Panc1 (cell line): ENCODE data around the gene APOO. TPM values are rescaled to one million over a fixed set of nuclear protein-coding genes. Genes with fewer than 3 reads are reported as not detected.

Source experiments
- ATAC-seq: fragments of 200-7000 bp; cut with Tn5 transposase; 2 replicates; pipeline ENCODE4 v1.9.1; 2020; ENCODE audit warnings: mild to moderate bottlenecking, moderate library complexity
- BruUV-seq: library from RNA; stranded (reverse); fragments of 400-500 nt; replicated peaks from 2 replicates; lab custom pipeline; 2021; lab: Mats Ljungman, UMichigan
- CTCF ChIA-PET: fragments of 300-600 bp; sonication (Branson Sonifier 250); formaldehyde crosslinking; loops from one replicate; lab custom pipeline; 2022; ENCODE audit warnings: antibody characterized with exemption; lab: Charles Lee
- POLR2A ChIA-PET: fragments of 300-600 bp; sonication (Branson Sonifier 250); formaldehyde crosslinking; loops from one replicate; lab custom pipeline; 2022; ENCODE audit warnings: antibody characterized with exemption; lab: Charles Lee
- DNase-seq: peaks from one replicate; pipeline ENCODE4 v3.0.0-alpha.2; 2010; ENCODE audit warnings: low read depth, low spot score
- H3K27ac ChIP-seq: 2 replicates; pipeline ENCODE4 v1.5.1; 2011; ENCODE audit warnings: mild to moderate bottlenecking, low read length, inconsistent platforms
- H3K27me3 ChIP-seq: fragments of 200-500 bp; sonication (Bioruptor generic); 2 replicates; pipeline ENCODE4 v1.6.0; 2014; ENCODE audit warnings: low read length, inconsistent platforms; ENCODE audit not compliant: control insufficient read depth, insufficient read depth
- H3K36me3 ChIP-seq: fragments of 200-500 bp; sonication (Bioruptor generic); 2 replicates; pipeline ENCODE4 v1.5.1; 2014; ENCODE audit warnings: inconsistent platforms, mild to moderate bottlenecking, low read length, moderate library complexity; ENCODE audit not compliant: control insufficient read depth, insufficient read depth
- H3K4me1 ChIP-seq: 2 replicates; pipeline ENCODE4 v1.5.1; 2011; ENCODE audit warnings: inconsistent platforms, mild to moderate bottlenecking, low read length, moderate library complexity; ENCODE audit not compliant: control insufficient read depth, insufficient read depth
- H3K4me3 ChIP-seq, 2 experiments: 2 replicates each; pipeline ENCODE4 v1.5.1; 2011 to 2012; ENCODE audit warnings: low read depth in 2 of 2, low read length in 2 of 2, mild to moderate bottlenecking in 2 of 2, inconsistent platforms in 1 of 2, moderate library complexity in 1 of 2
- H3K9me3 ChIP-seq: fragments of 200-500 bp; sonication (Bioruptor generic); 2 replicates; pipeline ENCODE4 v1.5.1; 2014; ENCODE audit warnings: low read depth, mild to moderate bottlenecking, inconsistent platforms, low read length, moderate library complexity; ENCODE audit not compliant: control insufficient read depth, insufficient read depth
- CTCF ChIP-seq: fragments of 450-650 bp; IDR thresholded peaks from 2 replicates; pipeline ENCODE4 v1.5.1; 2017; ENCODE audit warnings: mild to moderate bottlenecking
- POLR2AphosphoS5 ChIP-seq: IDR thresholded peaks from 2 replicates; pipeline ENCODE4 v1.6.1; 2012; ENCODE audit warnings: mild to moderate bottlenecking, low read depth, low read length, moderate library complexity
- REST ChIP-seq, 2 experiments: IDR thresholded peaks; 2 replicates each; pipeline ENCODE4 v1.6.1; 2011 to 2012; ENCODE audit warnings: low read depth in 2 of 2, control low read depth in 1 of 2, low read length in 1 of 2, mild to moderate bottlenecking in 1 of 2, moderate library complexity in 1 of 2; ENCODE audit not compliant: insufficient read depth in 1 of 2
- SIN3A ChIP-seq: IDR thresholded peaks from 2 replicates; pipeline ENCODE4 v1.6.1; 2012; ENCODE audit warnings: low read depth, mild to moderate bottlenecking, low read length, moderate library complexity, borderline replicate concordance; ENCODE audit not compliant: insufficient read depth
- TCF7L2 ChIP-seq: IDR thresholded peaks from 2 replicates; pipeline ENCODE4 v1.6.1; 2011; ENCODE audit warnings: mild to moderate bottlenecking, low read depth, low read length, inconsistent platforms
- in situ Hi-C: cut with HindIII; loops from 2 replicates; pipeline ENCODE4 v1.10.0; 2016; ENCODE audit warnings: low sequenced_read_pairs, low pct_unique_long_range_greater_than_20kb
- intact Hi-C: fragments of 100-400 bp; cut with micrococcal nuclease; formaldehyde crosslinking; loops from one replicate; pipeline ENCODE4 v1.10.0; 2022; ENCODE audit not compliant: unreplicated experiment
- total RNA-seq: library from RNA; stranded (reverse); gene quantifications from one replicate; pipeline ENCODE4 v1.2.1, GENCODE V29; 2021; ENCODE audit not compliant: unreplicated experiment

APOO gene
- total RNA-seq, 1 experiment from 2014 or later = 36.8 TPM

- in situ Hi-C loops (no loop called here), intact Hi-C loops (loop anchor here (2.0 kb wide), 1 partner anchor 116 kb away; no protein-coding TSS in a partner anchor)
- POLR2A ChIA-PET = interaction anchor here (0.6 to 0.7 kb wide), 3 partner anchors 15 to 402 kb away, joined by 3 to 7 read pairs (median 4); no protein-coding TSS in a partner anchor
- H3K9me3 ChIP-seq = no peaks in the 10 kb centered on the region
- H3K4me3 ChIP-seq = peak overlapping the region; percentile 62 to 79
- no peak for TF ChIP-seq SIN3A
- no peak for TF ChIP-seq POLR2AphosphoS5
- no peak for TF ChIP-seq REST (IDR thresholded peaks at IDR 0.05; ENCODE audit: insufficient read depth in 1 of 2, low read depth in 2 of 2, low read length in 1 of 2)
- TF ChIP-seq TCF7L2 = no peak
- TF ChIP-seq CTCF = no peak
- no peaks in the 10 kb centered on the region for H3K4me1 ChIP-seq
- H3K27ac ChIP-seq = peak overlapping the region; percentile 81
- H3K27me3 ChIP-seq = no peaks in the 10 kb centered on the region
- CTCF ChIA-PET = no interaction called here
- H3K36me3 ChIP-seq = peaks cover 3% of the 10 kb centered on the region; the same call in 1 of the 2 replicates
- BruUV-seq = TSS peak; percentile 90
- DNase-seq = no peak
- no peak for ATAC-seq
Measured at GRCh38 chrX:23784470-23785331, 123.0 kb downstream of the APOO start.

- H3K4me3 ChIP-seq = peak overlapping the region; percentile 62 to 79
- H3K27ac ChIP-seq = peak overlapping the region; percentile 81
- no peak for DNase-seq
- no peak; the same call in 1 of the 2 replicates for TF ChIP-seq POLR2AphosphoS5
- TF ChIP-seq REST (IDR thresholded peaks at IDR 0.05; ENCODE audit: insufficient read depth in 1 of 2, low read depth in 2 of 2, low read length in 1 of 2) = no peak
- no peak for TF ChIP-seq TCF7L2
- TF ChIP-seq CTCF = no peak
- TF ChIP-seq SIN3A = no peak
- H3K4me1 ChIP-seq = no peaks in the 10 kb centered on the region
- POLR2A ChIA-PET = interaction anchor here (0.6 to 1.8 kb wide), 3 partner anchors 16 to 123 kb away, joined by 4 to 15 read pairs (median 7); no protein-coding TSS in a partner anchor
- CTCF ChIA-PET = interaction anchor here (0.6 kb wide), 1 partner anchor 87 kb away, joined by 3 read pairs; no protein-coding TSS in a partner anchor
- no TSS peak for BruUV-seq
- H3K9me3 ChIP-seq = no peaks in the 10 kb centered on the region
- no peaks in the 10 kb centered on the region for H3K27me3 ChIP-seq
- peaks cover 3% of the 10 kb centered on the region; the same call in 1 of the 2 replicates for H3K36me3 ChIP-seq
- in situ Hi-C loops = no loop called here
- ATAC-seq = no peak
- intact Hi-C loops = loop anchor here (2.0 kb wide), 1 partner anchor 117 kb away; no protein-coding TSS in a partner anchor
Measured at GRCh38 chrX:23783589-23784469, 123.9 kb downstream of the APOO start.
